AG09309 (cell line): ENCODE data around the gene SERPINB1.

Experiments used
- DNase-seq: peaks from one replicate; pipeline ENCODE4 v3.0.0-alpha.2; 2010; ENCODE audit warnings: low read depth
- H3K4me3 ChIP-seq: 2 replicates; pipeline ENCODE4 v1.5.1; 2011; ENCODE audit warnings: mild to moderate bottlenecking, low read depth, low read length, moderate library complexity; ENCODE audit not compliant: control insufficient read depth
- CTCF ChIP-seq: IDR thresholded peaks from 2 replicates; pipeline ENCODE4 v1.5.1; 2011; ENCODE audit warnings: mild to moderate bottlenecking, low read depth, low read length, inconsistent platforms; ENCODE audit not compliant: insufficient read depth, control insufficient read depth; ENCODE audit errors: missing control alignments

Gene SERPINB1

GRCh38 chr6:2800552-2801316 is 40.9 kb downstream of the SERPINB1 start:
- DNase-seq, result no peak
- TF ChIP-seq CTCF, result no peak
- no peak overlapping the region for H3K4me3 ChIP-seq

- no peak overlapping the region for H3K4me3 ChIP-seq
- no peak for DNase-seq
- TF ChIP-seq CTCF, result no peak
These were observed 41.6 kb downstream of the SERPINB1 start for GRCh38 chr6:2799936-2800527.

GRCh38 chr6:2798586-2799134 is 43.0 kb downstream of the SERPINB1 start:
- no peak for DNase-seq
- no peak for TF ChIP-seq CTCF

GRCh38 chr6:2797564-2798031 is 44.1 kb downstream of the SERPINB1 start:
- no peak overlapping the region for H3K4me3 ChIP-seq
- DNase-seq, result no peak
- no peak for TF ChIP-seq CTCF

More at GRCh38 chr6:2798586-2799134, 43.0 kb downstream of the SERPINB1 start:
- no peak overlapping the region for H3K4me3 ChIP-seq

- H3K4me3 ChIP-seq, result no peak overlapping the region
- DNase-seq, result no peak
- TF ChIP-seq CTCF, result no peak
These were observed 44.8 kb downstream of the SERPINB1 start for GRCh38 chr6:2796861-2797260.

GRCh38 chr6:2795956-2796355 is 45.7 kb downstream of the SERPINB1 start:
- H3K4me3 ChIP-seq, result no peak overlapping the region
- TF ChIP-seq CTCF, result no peak
- no peak for DNase-seq
